ENCODE results near the gene SEMA5B.

The SEMA5B gene

DNA sequence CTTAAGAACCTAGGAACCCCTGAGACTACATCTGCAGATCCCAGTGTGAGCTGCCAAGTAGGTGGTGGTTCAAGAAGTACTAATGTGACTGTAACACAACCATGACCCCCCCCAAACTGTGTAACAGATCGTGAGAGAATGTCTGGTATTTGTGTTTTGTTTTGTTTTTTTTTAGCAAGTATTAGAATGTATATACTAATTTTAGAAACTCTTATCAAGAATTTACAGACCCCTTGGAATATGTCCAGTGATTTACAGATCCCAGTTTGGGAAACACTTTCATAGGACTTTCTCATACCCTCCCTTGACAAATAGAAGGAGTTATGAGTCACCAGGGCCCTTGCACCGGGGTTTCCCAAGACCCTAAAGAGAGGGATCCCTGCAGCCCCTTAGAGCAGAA, 79.8 kb downstream of the SEMA5B start:
- no peaks in the 10 kb centered on the region for H4K20me1 ChIP-seq (ENCODE audit: insufficient read depth, low read length)
- no peak overlapping the region for H3K27ac ChIP-seq (ENCODE audit: low read depth, low read length, poor library complexity, severe bottlenecking)
- no peak overlapping the region for H3K4me3 ChIP-seq (ENCODE audit: low read depth, low read length, poor library complexity, severe bottlenecking)

DNA sequence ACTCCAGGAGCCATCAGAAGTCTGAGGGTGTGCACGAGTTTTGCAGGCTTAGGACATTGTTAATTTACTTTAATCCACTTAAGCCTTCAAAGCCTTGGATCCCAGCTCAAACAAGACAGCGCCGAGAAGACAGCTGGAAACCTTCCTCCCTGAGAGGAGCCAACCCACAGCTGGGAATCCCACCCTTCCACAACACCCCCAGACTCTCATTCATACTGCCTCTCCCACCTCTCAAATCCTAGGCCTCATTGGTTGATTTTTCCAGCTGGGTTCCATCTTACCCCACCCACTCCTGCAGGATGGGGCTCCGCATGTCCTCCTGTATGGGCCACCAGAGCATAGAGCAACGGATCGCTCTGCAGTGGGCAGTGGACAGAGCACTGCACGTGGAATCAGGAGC, 80.4 kb downstream of the SEMA5B start:
- Histone ChIP-seq H3K27me3 (ENCODE audit: insufficient read depth, low read length) (no peaks in the 10 kb centered on the region), H3K36me3 (ENCODE audit: insufficient read depth, low read length) (no peaks in the 10 kb centered on the region), H3K4me2 (ENCODE audit: low read length) (no peak overlapping the region), H3F3A (ENCODE audit: insufficient read depth, low read length) (no peaks in the 10 kb centered on the region), H3K9me3 (ENCODE audit: low read length) (no peaks in the 10 kb centered on the region), H3K4me3 (ENCODE audit: low read depth, low read length, poor library complexity, severe bottlenecking) (no peak overlapping the region), H3K9me2 (ENCODE audit: low read depth, low read length) (no peaks in the 10 kb centered on the region), H2AFZ (ENCODE audit: low read length) (no peak overlapping the region), H3K9ac (ENCODE audit: low read length) (no peak overlapping the region), H3K79me2 (ENCODE audit: insufficient read depth, low read length) (no peaks in the 10 kb centered on the region), H3K4me1 (ENCODE audit: insufficient read depth, low read length, severe bottlenecking) (no peaks in the 10 kb centered on the region), H3K27ac (ENCODE audit: low read depth, low read length, poor library complexity, severe bottlenecking) (no peak overlapping the region), H4K20me1 (ENCODE audit: insufficient read depth, low read length) (no peaks in the 10 kb centered on the region)
- TF ChIP-seq, protein P1, sequence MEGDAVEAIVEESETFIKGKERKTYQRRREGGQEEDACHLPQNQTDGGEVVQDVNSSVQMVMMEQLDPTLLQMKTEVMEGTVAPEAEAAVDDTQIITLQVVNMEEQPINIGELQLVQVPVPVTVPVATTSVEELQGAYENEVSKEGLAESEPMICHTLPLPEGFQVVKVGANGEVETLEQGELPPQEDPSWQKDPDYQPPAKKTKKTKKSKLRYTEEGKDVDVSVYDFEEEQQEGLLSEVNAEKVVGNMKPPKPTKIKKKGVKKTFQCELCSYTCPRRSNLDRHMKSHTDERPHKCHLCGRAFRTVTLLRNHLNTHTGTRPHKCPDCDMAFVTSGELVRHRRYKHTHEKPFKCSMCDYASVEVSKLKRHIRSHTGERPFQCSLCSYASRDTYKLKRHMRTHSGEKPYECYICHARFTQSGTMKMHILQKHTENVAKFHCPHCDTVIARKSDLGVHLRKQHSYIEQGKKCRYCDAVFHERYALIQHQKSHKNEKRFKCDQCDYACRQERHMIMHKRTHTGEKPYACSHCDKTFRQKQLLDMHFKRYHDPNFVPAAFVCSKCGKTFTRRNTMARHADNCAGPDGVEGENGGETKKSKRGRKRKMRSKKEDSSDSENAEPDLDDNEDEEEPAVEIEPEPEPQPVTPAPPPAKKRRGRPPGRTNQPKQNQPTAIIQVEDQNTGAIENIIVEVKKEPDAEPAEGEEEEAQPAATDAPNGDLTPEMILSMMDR (IDR thresholded peaks at IDR 0.05; ENCODE audit: low read length), result no peak
- TF ChIP-seq EZH2 (IDR thresholded peaks at IDR 0.05; ENCODE audit: borderline replicate concordance, low read length), result no peak

More for the DNA sequence above, 79.8 kb downstream of the SEMA5B start:
- H3K27me3 ChIP-seq (ENCODE audit: insufficient read depth, low read length), result no peaks in the 10 kb centered on the region
- H3K36me3 ChIP-seq (ENCODE audit: insufficient read depth, low read length), result no peaks in the 10 kb centered on the region
- no peaks in the 10 kb centered on the region for H3K4me1 ChIP-seq (ENCODE audit: insufficient read depth, low read length, severe bottlenecking)
- TF ChIP-seq, protein P1 (IDR thresholded peaks at IDR 0.05; ENCODE audit: low read length), result no peak
- no peak for TF ChIP-seq EZH2 (IDR thresholded peaks at IDR 0.05; ENCODE audit: borderline replicate concordance, low read length)
- no peaks in the 10 kb centered on the region for H3K79me2 ChIP-seq (ENCODE audit: insufficient read depth, low read length)
- no peaks in the 10 kb centered on the region for H3K9me3 ChIP-seq (ENCODE audit: low read length)
- no peak overlapping the region for H2AFZ ChIP-seq (ENCODE audit: low read length)
- no peak overlapping the region for H3K4me2 ChIP-seq (ENCODE audit: low read length)
- no peaks in the 10 kb centered on the region for H3K9me2 ChIP-seq (ENCODE audit: low read depth, low read length)
- no peaks in the 10 kb centered on the region for H3F3A ChIP-seq (ENCODE audit: insufficient read depth, low read length)
- H3K9ac ChIP-seq (ENCODE audit: low read length), result no peak overlapping the region

- no peak overlapping the region for H3K9ac ChIP-seq (ENCODE audit: low read length)
- no peaks in the 10 kb centered on the region for H3K4me1 ChIP-seq (ENCODE audit: insufficient read depth, low read length, severe bottlenecking)
- no peaks in the 10 kb centered on the region for H3K36me3 ChIP-seq (ENCODE audit: insufficient read depth, low read length)
- H3K9me3 ChIP-seq (ENCODE audit: low read length), result no peaks in the 10 kb centered on the region
- H3F3A ChIP-seq (ENCODE audit: insufficient read depth, low read length), result no peaks in the 10 kb centered on the region
- H3K27me3 ChIP-seq (ENCODE audit: insufficient read depth, low read length), result no peaks in the 10 kb centered on the region
- no peaks in the 10 kb centered on the region for H3K9me2 ChIP-seq (ENCODE audit: low read depth, low read length)
- no peaks in the 10 kb centered on the region for H4K20me1 ChIP-seq (ENCODE audit: insufficient read depth, low read length)
- H3K4me3 ChIP-seq (ENCODE audit: low read depth, low read length, poor library complexity, severe bottlenecking), result no peak overlapping the region
- no peaks in the 10 kb centered on the region for H3K79me2 ChIP-seq (ENCODE audit: insufficient read depth, low read length)
- TF ChIP-seq, protein P1 (IDR thresholded peaks at IDR 0.05; ENCODE audit: low read length), result no peak
- no peak for TF ChIP-seq EZH2 (IDR thresholded peaks at IDR 0.05; ENCODE audit: borderline replicate concordance, low read length)
- H3K4me2 ChIP-seq (ENCODE audit: low read length), result no peak overlapping the region
- H2AFZ ChIP-seq (ENCODE audit: low read length), result no peak overlapping the region
- H3K27ac ChIP-seq (ENCODE audit: low read depth, low read length, poor library complexity, severe bottlenecking), result no peak overlapping the region
These were observed 81.4 kb downstream of the SEMA5B start for GRCh38 chr3:122946185-122946584.
